Liver (tissue), 9 donors: ENCODE results near the gene TSEN34. TPM values are rescaled to one million over a fixed set of nuclear protein-coding genes. Genes with fewer than 3 reads are reported as not detected.
"Not testable (repeated sequence)": the region's sequence is repeated elsewhere in the genome, so short reads cannot be mapped to it uniquely, and the experiment has no call there.

Experiments used
- DNase-seq: peaks from one replicate; pipeline ENCODE4 v3.0.0-alpha.2; 2017; ENCODE audit warnings: low spot score
- H3K27ac ChIP-seq, 2 donors: one replicate each; pipeline ENCODE4 v1.7.0; 2013; ENCODE audit warnings: inconsistent platforms in 2 of 2, low read length in 2 of 2, control low read depth in 1 of 2, low read depth in 1 of 2, mild to moderate bottlenecking in 1 of 2
- H3K27me3 ChIP-seq, 4 donors: one replicate each; pipeline versions ENCODE4 v1.6.1 to v1.7.0; 2013; ENCODE audit warnings: low read length in 3 of 4, inconsistent platforms in 1 of 4, mild to moderate bottlenecking in 1 of 4, moderate library complexity in 1 of 4; ENCODE audit not compliant: control insufficient read depth in 4 of 4, insufficient read depth in 4 of 4
- H3K36me3 ChIP-seq, 4 donors: one replicate each; pipeline versions ENCODE4 v1.6.1 to v1.7.0; 2013; ENCODE audit warnings: low read length in 3 of 4, mild to moderate bottlenecking in 3 of 4, low read depth in 1 of 4, moderate library complexity in 1 of 4; ENCODE audit not compliant: control insufficient read depth in 4 of 4, insufficient read depth in 3 of 4
- H3K4me1 ChIP-seq, 4 donors: one replicate each; pipeline versions ENCODE4 v1.6.1 to v1.7.0; 2013; ENCODE audit warnings: low read length in 3 of 4, mild to moderate bottlenecking in 3 of 4, moderate library complexity in 1 of 4; ENCODE audit not compliant: control insufficient read depth in 4 of 4, insufficient read depth in 4 of 4
- H3K4me3 ChIP-seq, 3 donors: one replicate each; pipeline versions ENCODE4 v1.6.1 to v1.7.0; 2013; ENCODE audit warnings: low read length in 3 of 3, control low read depth in 1 of 3, low read depth in 1 of 3, mild to moderate bottlenecking in 1 of 3
- H3K9ac ChIP-seq, 2 donors: one replicate each; pipeline ENCODE4 v1.7.0; 2013; ENCODE audit warnings: low read length in 2 of 2, mild to moderate bottlenecking in 2 of 2, moderate library complexity in 2 of 2, control low read depth in 1 of 2, low read depth in 1 of 2
- H3K9me3 ChIP-seq, 4 donors: one replicate each; pipeline versions ENCODE4 v1.6.1 to v1.7.0; 2013; ENCODE audit warnings: low read length in 3 of 4; ENCODE audit not compliant: control insufficient read depth in 4 of 4
- EGR1 ChIP-seq, 2 donors: IDR thresholded peaks; 2 replicates each; pipeline ENCODE4 v1.6.1; 2016 to 2018; ENCODE audit warnings: antibody characterized with exemption in 2 of 2, low read depth in 2 of 2
- FOXA1 ChIP-seq: IDR thresholded peaks from 2 replicates; pipeline ENCODE4 v1.6.1; 2016; ENCODE audit warnings: antibody characterized with exemption
- FOXA2 ChIP-seq: IDR thresholded peaks from 2 replicates; pipeline ENCODE4 v1.6.1; 2016; ENCODE audit warnings: antibody characterized with exemption
- GABPA ChIP-seq, 2 donors: IDR thresholded peaks in 1 of 2; conservative IDR thresholded peaks in 1 of 2; 2 replicates each; pipeline ENCODE4 v1.6.1; 2016; ENCODE audit warnings: antibody characterized with exemption in 2 of 2, mild to moderate bottlenecking in 1 of 2, moderate library complexity in 1 of 2
- HNF4A ChIP-seq, 2 donors: conservative IDR thresholded peaks; 2 replicates each; pipeline ENCODE4 v1.6.1; 2016; ENCODE audit warnings: antibody characterized with exemption in 2 of 2, mild to moderate bottlenecking in 2 of 2
- HNF4G ChIP-seq: IDR thresholded peaks from 2 replicates; pipeline ENCODE4 v1.6.1; 2016; ENCODE audit warnings: antibody characterized with exemption
- JUND ChIP-seq, 2 donors: IDR thresholded peaks; 2 replicates each; pipeline ENCODE4 v1.6.1; 2016; ENCODE audit warnings: antibody characterized with exemption in 2 of 2
- NR2F2 ChIP-seq: IDR thresholded peaks from 2 replicates; pipeline ENCODE4 v1.6.1; 2016; ENCODE audit warnings: antibody characterized with exemption
- RAD21 ChIP-seq, 2 donors: IDR thresholded peaks; 2 replicates each; pipeline ENCODE4 v1.6.1; 2016; ENCODE audit warnings: antibody characterized with exemption in 2 of 2, mild to moderate bottlenecking in 2 of 2
- REST ChIP-seq: IDR thresholded peaks from 2 replicates; pipeline ENCODE4 v1.6.1; 2016; ENCODE audit warnings: antibody characterized with exemption, mild to moderate bottlenecking
- RXRA ChIP-seq, 2 donors: IDR thresholded peaks; 2 replicates each; pipeline ENCODE4 v1.6.1; 2017 to 2018; ENCODE audit warnings: antibody characterized with exemption in 2 of 2, mild to moderate bottlenecking in 1 of 2
- SP1 ChIP-seq: IDR thresholded peaks from 2 replicates; pipeline ENCODE4 v1.6.1; 2018; ENCODE audit warnings: antibody characterized with exemption, mild to moderate bottlenecking
- TAF1 ChIP-seq: conservative IDR thresholded peaks from 2 replicates; pipeline ENCODE4 v1.6.1; 2016; ENCODE audit warnings: antibody characterized with exemption, mild to moderate bottlenecking
- YY1 ChIP-seq: IDR thresholded peaks from 2 replicates; pipeline ENCODE4 v1.6.1; 2016; ENCODE audit warnings: antibody characterized with exemption, mild to moderate bottlenecking
- ZBTB33 ChIP-seq: IDR thresholded peaks from 2 replicates; pipeline ENCODE4 v1.6.1; 2016; ENCODE audit warnings: antibody characterized with exemption
- WGBS: extraction: QIAGEN DNeasy Blood & Tissue Kit; methylation state at CpG from one replicate; pipeline ENCODE4 v1.1.7; 2013; 5-methylcytosine and 5-hydroxymethylcytosine counted together
- polyA plus RNA-seq, 2 donors: library from polyadenylated mRNA; stranded (reverse) in 1 of 2; unstranded in 1 of 2; fragments of 200-250 nt in 1 of 2; fragments of >200 nt in 1 of 2; fragmentation: Nextera tagmentation in 1 of 2; extraction: Ambion mirVana in 1 of 2; gene quantifications; one replicate each; pipeline versions ENCODE4 v1.2.1 to v1.2.3, GENCODE V29; 2013 to 2015
- total RNA-seq, 2 donors: library from RNA; depleted of rRNA; stranded (reverse); fragments of >200 nt; gene quantifications; one replicate each; pipeline ENCODE4 v1.2.3, GENCODE V29; 2014
- TF ChIP-seq, protein P1 (sequence below): IDR thresholded peaks from 2 replicates; pipeline ENCODE4 v1.6.1; 2016; ENCODE audit warnings: antibody characterized with exemption
- TF ChIP-seq, protein P2 (sequence below): IDR thresholded peaks from 2 replicates; pipeline ENCODE4 v1.6.1; 2016; ENCODE audit warnings: antibody characterized with exemption
- TF ChIP-seq, protein P3 (sequence below): fragments of 150-350 bp; IDR thresholded peaks from 2 replicates; pipeline ENCODE4 v1.5.1; 2017; ENCODE audit warnings: improper control_type of control experiment, low read depth, low read length; ENCODE audit not compliant: missing input control
- donor health status: healthy.
- donor health status: healthy.
- donor health status: healthy.
- donor health status: healthy.
- donor health status: healthy.

Gene TSEN34
- total and polyA plus RNA-seq, 4 donors: 15.5 to 37.9 (median 24.6) TPM

- Histone ChIP-seq H3K9me3 (no peaks in the 10 kb centered on the region), H3K4me1 (peaks cover 31 to 100% (median 84%) of the 10 kb centered on the region in 4 donors), H3K9ac (no peak overlapping the region), H3K27ac (peak overlapping the region; percentile 88 to 94), H3K36me3 (peaks cover 20 to 47% (median 32%) of the 10 kb centered on the region in 4 donors), H3K4me3 (no peak overlapping the region), H3K27me3 (no peaks in the 10 kb centered on the region)
- DNase-seq: no peak
- TF ChIP-seq JUND (IDR thresholded peaks at IDR 0.05) (no peak), RXRA (IDR thresholded peaks at IDR 0.05) (peak in 1 of 2 donors; percentile 9)
- WGBS: 90% methylated on average over 27 of the region's 27 CpGs
Observed at GRCh38 chr19:54206030-54206830, 15.1 kb downstream of the TSEN34 start.

GRCh38 chr19:54206831-54207177, 15.7 kb downstream of the TSEN34 start:
- TF ChIP-seq REST (no peak), SP1 (no peak), HNF4A (conservative IDR thresholded peaks at IDR 0.05) (no peak), GABPA (IDR thresholded peaks at IDR 0.05 in 1 of 2, conservative IDR thresholded peaks at IDR 0.05 in 1 of 2) (no peak), JUND (IDR thresholded peaks at IDR 0.05) (no peak), FOXA2 (no peak), RAD21 (IDR thresholded peaks at IDR 0.05) (no peak), TAF1 (no peak), NR2F2 (no peak), ZBTB33 (no peak), HNF4G (no peak), YY1 (no peak), EGR1 (IDR thresholded peaks at IDR 0.05; ENCODE audit: low read depth in 2 of 2) (no peak), RXRA (IDR thresholded peaks at IDR 0.05) (no peak), FOXA1 (no peak)
- TF ChIP-seq, protein P1, sequence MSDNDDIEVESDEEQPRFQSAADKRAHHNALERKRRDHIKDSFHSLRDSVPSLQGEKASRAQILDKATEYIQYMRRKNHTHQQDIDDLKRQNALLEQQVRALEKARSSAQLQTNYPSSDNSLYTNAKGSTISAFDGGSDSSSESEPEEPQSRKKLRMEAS: no peak
- TF ChIP-seq, protein P2, sequence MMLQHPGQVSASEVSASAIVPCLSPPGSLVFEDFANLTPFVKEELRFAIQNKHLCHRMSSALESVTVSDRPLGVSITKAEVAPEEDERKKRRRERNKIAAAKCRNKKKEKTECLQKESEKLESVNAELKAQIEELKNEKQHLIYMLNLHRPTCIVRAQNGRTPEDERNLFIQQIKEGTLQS: no peak
- TF ChIP-seq, protein P3, sequence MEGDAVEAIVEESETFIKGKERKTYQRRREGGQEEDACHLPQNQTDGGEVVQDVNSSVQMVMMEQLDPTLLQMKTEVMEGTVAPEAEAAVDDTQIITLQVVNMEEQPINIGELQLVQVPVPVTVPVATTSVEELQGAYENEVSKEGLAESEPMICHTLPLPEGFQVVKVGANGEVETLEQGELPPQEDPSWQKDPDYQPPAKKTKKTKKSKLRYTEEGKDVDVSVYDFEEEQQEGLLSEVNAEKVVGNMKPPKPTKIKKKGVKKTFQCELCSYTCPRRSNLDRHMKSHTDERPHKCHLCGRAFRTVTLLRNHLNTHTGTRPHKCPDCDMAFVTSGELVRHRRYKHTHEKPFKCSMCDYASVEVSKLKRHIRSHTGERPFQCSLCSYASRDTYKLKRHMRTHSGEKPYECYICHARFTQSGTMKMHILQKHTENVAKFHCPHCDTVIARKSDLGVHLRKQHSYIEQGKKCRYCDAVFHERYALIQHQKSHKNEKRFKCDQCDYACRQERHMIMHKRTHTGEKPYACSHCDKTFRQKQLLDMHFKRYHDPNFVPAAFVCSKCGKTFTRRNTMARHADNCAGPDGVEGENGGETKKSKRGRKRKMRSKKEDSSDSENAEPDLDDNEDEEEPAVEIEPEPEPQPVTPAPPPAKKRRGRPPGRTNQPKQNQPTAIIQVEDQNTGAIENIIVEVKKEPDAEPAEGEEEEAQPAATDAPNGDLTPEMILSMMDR: no peak
- H3K9ac ChIP-seq: peak overlapping the region in 1 of 2 donors; percentile 36
- peaks cover 20 to 47% (median 32%) of the 10 kb centered on the region in 4 donors for H3K36me3 ChIP-seq
- DNase-seq: no peak
- WGBS: 86% methylated on average over 13 of the region's 13 CpGs
- no peaks in the 10 kb centered on the region for H3K27me3 ChIP-seq
- H3K27ac ChIP-seq: peak overlapping the region; percentile 88 to 94
- no peaks in the 10 kb centered on the region for H3K9me3 ChIP-seq
- H3K4me1 ChIP-seq: peaks cover 31 to 98% (median 82%) of the 10 kb centered on the region in 4 donors
- H3K4me3 ChIP-seq: no peak overlapping the region

GRCh38 chr19:54207193-54207592, 16.1 kb downstream of the TSEN34 start:
- Histone ChIP-seq H3K36me3 (peaks cover 20 to 46% (median 31%) of the 10 kb centered on the region in 4 donors), H3K4me1 (peaks cover 31 to 94% (median 79%) of the 10 kb centered on the region in 4 donors), H3K9ac (peak overlapping the region in 1 of 2 donors; percentile 36), H3K27ac (peak overlapping the region; percentile 88 to 94)
- H3K9me3 ChIP-seq, H3K4me3 ChIP-seq, DNase-seq, H3K27me3 ChIP-seq: not testable (repeated sequence)
- whole genome bisulfite sequencing: 79% methylated on average over 23 of the region's 23 CpGs
